ENCODE results near the gene ZNF750. TPM values are rescaled to one million over a fixed set of nuclear protein-coding genes. Genes with fewer than 3 reads are reported as not detected.

Gene ZNF750
- polyA plus RNA-seq, 1 experiment = not detected

DNA sequence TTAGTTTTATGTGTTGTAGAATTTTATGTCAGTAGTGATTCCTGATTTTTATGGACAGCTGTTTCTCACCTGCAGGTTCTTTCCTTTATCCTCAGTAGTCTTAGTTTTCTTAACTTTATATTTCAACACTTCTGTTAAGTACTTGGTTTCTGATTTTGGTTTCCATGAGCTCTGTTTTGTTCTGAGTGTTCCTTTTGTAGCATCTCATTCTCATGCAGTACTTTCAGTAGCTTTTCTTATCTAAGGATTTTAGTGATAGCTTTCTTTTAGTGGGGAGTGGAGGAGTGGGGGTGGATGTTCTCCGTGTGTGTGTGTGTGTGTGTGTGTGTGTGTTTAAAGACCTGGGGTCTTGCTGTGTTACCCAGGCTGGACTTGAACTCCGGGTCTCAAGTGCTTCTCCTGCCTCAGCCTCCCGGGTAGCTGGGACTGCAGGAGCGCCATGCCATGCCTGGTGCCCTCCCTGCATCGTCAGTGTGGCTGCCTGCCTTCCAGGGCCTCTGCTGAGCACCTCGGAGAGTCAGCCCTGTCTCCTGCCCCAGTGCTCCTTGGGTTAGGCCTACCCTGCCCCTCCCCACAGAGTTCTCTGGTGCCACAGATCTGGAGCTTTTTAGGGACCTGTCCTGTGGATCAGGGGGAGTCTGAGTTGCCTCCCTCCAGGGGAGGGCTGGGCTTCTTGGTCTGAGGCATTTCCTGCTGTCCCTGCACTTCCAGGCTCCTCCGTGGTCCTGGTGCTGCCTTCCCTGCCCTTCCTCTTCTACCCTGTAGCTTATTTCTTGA is 4.3 kb upstream of the ZNF750 start:
- CTCF ChIA-PET = interaction anchor here (0.7 to 1.1 kb wide), 3 partner anchors 8 to 62 kb away, joined by 3 to 5 read pairs (median 3); no protein-coding TSS in a partner anchor
- no peaks in the 10 kb centered on the region for H3K27me3 ChIP-seq (ENCODE audit: control insufficient read depth, insufficient read depth, low read length)
- H3K36me3 ChIP-seq (ENCODE audit: control insufficient read depth, insufficient read depth, low read length) = no peaks in the 10 kb centered on the region
- TF ChIP-seq, protein P1, sequence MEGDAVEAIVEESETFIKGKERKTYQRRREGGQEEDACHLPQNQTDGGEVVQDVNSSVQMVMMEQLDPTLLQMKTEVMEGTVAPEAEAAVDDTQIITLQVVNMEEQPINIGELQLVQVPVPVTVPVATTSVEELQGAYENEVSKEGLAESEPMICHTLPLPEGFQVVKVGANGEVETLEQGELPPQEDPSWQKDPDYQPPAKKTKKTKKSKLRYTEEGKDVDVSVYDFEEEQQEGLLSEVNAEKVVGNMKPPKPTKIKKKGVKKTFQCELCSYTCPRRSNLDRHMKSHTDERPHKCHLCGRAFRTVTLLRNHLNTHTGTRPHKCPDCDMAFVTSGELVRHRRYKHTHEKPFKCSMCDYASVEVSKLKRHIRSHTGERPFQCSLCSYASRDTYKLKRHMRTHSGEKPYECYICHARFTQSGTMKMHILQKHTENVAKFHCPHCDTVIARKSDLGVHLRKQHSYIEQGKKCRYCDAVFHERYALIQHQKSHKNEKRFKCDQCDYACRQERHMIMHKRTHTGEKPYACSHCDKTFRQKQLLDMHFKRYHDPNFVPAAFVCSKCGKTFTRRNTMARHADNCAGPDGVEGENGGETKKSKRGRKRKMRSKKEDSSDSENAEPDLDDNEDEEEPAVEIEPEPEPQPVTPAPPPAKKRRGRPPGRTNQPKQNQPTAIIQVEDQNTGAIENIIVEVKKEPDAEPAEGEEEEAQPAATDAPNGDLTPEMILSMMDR (IDR thresholded peaks at IDR 0.05; ENCODE audit: insufficient read depth, low read depth, low read length) = no peak
- POLR2A ChIA-PET = no interaction called here
- no peak overlapping the region for H3K4me3 ChIP-seq (ENCODE audit: low read depth, low read length)
- no peak for DNase-seq (ENCODE audit: low read depth)

DNA sequence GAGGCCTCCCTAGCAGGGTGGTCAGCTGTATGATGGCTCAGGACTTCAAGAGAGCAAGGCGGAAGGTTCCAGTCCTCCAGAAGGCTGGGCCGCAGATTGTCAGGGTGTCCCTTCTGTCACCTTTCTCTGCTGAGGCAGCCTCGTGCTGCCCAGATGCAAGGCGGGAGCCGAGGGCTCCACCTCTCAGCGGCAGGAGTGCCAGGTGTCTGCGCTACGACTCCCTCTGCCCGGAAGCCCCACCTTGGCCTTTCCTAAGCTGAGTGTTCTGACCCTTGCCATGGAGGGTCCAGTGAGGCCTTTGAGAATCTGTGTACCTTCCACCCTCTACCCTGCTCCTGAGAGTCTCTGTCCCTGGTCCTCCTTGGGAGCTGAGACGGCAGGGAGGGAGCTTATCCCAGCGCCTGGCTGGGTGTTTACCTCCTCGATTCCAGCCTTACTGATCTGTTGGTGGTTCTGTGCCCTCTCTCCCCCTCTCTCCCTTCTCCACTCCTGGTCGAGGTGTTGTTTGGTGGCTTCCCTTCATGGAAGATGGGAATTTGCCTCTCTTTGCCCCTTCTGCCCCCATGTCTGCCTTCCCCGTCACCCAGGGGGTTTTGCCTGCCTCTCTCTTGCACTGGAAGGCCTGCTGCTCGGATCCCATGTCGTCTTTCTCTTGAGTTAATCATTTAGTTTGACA is 2.2 kb upstream of the ZNF750 start:
- TF ChIP-seq, protein P1 (IDR thresholded peaks at IDR 0.05; ENCODE audit: insufficient read depth, low read depth, low read length) = no peak
- Histone ChIP-seq H3K36me3 (ENCODE audit: control insufficient read depth, insufficient read depth, low read length) (no peaks in the 10 kb centered on the region), H3K4me3 (ENCODE audit: low read depth, low read length) (no peak overlapping the region), H3K27me3 (ENCODE audit: control insufficient read depth, insufficient read depth, low read length) (no peaks in the 10 kb centered on the region)
- CTCF ChIA-PET = no interaction called here
- POLR2A ChIA-PET = no interaction called here
- DNase-seq (ENCODE audit: low read depth) = no peak

DNA sequence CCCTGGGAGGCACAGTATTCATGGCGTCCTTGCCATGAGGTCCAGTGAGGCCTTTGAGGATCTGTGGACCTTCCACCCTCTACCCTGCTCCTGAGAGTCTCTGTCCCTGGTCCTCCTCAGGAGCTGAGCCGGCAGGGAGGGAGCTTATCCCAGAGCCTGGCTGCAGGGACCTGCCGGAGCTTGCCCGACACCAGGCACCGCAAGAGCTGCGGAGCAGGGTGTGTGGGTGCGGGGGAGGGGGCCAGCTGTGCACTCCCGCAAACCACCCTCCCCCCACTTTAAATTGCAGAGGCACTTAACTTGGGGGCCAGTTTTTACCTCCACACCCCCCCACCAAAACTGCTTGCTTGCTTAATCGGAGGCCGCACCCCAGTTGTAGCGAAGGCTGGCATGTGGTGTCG is 609 bp upstream of the ZNF750 start:
- DNase-seq (ENCODE audit: low read depth) = no peak
- TF ChIP-seq, protein P1 (IDR thresholded peaks at IDR 0.05; ENCODE audit: insufficient read depth, low read depth, low read length) = no peak
- ChIA-PET POLR2A (no interaction called here), CTCF (interaction anchor here (1.8 kb wide), 1 partner anchor 59 kb away, joined by 4 read pairs; no protein-coding TSS in a partner anchor)
- no peak overlapping the region for H3K4me3 ChIP-seq (ENCODE audit: low read depth, low read length)
- no peaks in the 10 kb centered on the region for H3K27me3 ChIP-seq (ENCODE audit: control insufficient read depth, insufficient read depth, low read length)
- no peaks in the 10 kb centered on the region for H3K36me3 ChIP-seq (ENCODE audit: control insufficient read depth, insufficient read depth, low read length)

DNA sequence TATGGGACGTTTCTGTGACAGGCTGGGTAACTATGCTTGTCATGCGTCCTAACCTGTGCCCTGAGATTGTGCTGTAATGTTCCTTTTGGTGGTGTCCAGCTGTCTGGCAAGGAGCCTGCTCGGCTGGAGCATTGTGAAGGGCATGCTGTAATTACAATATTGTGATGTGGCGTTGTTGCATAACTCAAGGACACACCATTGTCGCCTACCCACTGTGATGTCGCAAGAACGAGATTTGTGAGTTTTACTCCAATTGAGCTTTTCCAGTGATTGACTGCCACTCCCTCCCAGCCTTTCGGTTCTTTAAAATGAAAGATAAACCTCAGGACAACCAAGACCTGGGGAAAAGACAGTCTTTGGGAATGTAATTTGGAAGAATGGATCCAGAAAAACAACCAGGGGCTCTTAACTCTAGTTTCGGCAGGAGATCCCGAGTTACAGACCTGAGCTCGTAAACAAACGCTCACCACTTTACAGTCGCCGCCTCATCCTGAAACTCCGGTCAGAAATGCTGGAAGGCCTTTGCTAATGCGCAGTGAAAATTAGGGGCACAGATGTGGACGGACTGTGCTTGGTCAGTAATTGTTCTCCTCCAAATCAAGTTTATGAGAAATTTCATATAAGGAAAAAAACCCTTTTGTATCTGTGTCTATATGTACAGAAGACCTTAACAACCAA is 1.3 kb downstream of the ZNF750 start:
- peaks cover 1% of the 10 kb centered on the region; the same call in 1 of the 2 replicates for H3K36me3 ChIP-seq (ENCODE audit: control insufficient read depth, insufficient read depth, low read length)
- no peaks in the 10 kb centered on the region for H3K27me3 ChIP-seq (ENCODE audit: control insufficient read depth, insufficient read depth, low read length)
- H3K4me3 ChIP-seq (ENCODE audit: low read depth, low read length) = no peak overlapping the region
- DNase-seq (ENCODE audit: low read depth) = no peak
- TF ChIP-seq, protein P1 (IDR thresholded peaks at IDR 0.05; ENCODE audit: insufficient read depth, low read depth, low read length) = no peak
- ChIA-PET CTCF (interaction anchor here (0.8 to 1.8 kb wide), 4 partner anchors 12 to 25 kb away, joined by 3 to 4 read pairs (median 3); no protein-coding TSS in a partner anchor), POLR2A (no interaction called here)

All from BJ (cell line).